GM10266 (cell line): ENCODE results near the gene SLC34A1.

Source experiments
- DNase-seq: peaks from one replicate; pipeline ENCODE4 v3.0.0; 2012; ENCODE audit errors: extremely low spot score
- TF ChIP-seq, protein P1 (sequence below): IDR thresholded peaks from 2 replicates; pipeline ENCODE4 v1.5.1; 2012; ENCODE audit warnings: mild to moderate bottlenecking, low read depth; ENCODE audit not compliant: control insufficient read depth, insufficient read depth; ENCODE audit errors: missing control alignments

SLC34A1 gene

GRCh38 chr5:177428574-177429217 lies 44.5 kb downstream of the SLC34A1 start:
- DNase-seq, result no peak
- TF ChIP-seq, protein P1, sequence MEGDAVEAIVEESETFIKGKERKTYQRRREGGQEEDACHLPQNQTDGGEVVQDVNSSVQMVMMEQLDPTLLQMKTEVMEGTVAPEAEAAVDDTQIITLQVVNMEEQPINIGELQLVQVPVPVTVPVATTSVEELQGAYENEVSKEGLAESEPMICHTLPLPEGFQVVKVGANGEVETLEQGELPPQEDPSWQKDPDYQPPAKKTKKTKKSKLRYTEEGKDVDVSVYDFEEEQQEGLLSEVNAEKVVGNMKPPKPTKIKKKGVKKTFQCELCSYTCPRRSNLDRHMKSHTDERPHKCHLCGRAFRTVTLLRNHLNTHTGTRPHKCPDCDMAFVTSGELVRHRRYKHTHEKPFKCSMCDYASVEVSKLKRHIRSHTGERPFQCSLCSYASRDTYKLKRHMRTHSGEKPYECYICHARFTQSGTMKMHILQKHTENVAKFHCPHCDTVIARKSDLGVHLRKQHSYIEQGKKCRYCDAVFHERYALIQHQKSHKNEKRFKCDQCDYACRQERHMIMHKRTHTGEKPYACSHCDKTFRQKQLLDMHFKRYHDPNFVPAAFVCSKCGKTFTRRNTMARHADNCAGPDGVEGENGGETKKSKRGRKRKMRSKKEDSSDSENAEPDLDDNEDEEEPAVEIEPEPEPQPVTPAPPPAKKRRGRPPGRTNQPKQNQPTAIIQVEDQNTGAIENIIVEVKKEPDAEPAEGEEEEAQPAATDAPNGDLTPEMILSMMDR, result no peak

- TF ChIP-seq, protein P1, result no peak
- peak; percentile 83 for DNase-seq
These were observed 45.2 kb downstream of the SLC34A1 start for GRCh38 chr5:177429248-177430040.

DNA sequence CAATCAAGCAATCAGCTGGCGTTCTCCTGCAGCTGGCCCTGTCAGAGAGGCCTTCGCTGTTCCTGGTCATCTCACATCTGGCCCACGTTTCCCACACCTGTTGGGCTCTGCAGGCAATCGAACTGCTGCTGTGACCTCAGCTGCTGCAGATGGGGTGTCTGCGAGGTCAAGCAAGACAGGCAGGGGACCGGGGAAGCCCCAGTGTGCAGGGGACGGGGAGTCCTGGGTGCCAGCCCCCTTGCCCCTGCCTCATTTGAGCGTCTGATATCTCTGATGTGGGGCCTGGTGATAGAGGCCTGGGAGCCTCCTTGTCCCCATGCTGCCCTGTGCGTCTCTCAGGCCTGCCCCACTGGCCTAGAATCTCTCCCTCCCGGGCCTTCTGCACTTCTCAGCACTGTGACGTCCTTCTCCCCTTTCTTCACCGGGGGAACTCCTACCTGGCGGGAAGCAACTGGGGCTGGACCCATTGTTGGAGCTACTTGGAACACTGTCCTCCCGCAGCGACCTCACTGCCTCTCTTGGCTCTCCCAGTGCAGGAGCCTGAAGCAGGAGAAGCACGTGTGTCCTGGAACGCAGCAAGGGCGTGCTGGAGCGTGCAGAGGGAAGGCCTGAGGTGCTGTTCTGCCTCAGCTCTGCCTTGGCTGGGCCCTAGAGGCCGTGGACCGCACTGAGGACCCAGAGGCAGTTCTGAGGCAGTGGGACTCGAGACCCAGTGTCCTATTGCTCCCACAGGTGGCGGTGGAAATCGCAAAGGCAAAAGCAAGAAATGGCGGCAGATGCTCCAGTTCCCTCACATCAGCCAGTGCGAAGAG lies 46.1 kb downstream of the SLC34A1 start:
- TF ChIP-seq, protein P1, result no peak
- DNase-seq, result no peak

DNA sequence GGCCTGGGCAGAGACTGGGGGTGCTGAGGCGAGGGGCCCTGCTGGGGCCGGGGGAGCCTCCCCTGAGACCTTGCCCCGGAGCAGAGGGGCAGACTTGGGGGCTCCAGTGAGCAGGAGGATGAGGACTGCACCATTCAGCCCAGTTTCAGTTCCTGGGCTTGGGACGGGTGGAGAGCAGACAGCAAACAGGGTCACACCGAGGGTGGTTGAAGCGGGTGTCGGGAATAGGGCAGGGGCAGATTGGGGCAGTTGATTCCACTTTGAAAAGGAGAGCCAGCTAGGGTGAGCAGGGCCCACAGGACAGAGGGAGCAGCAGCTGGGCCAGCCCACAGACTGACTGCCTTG lies 46.7 kb downstream of the SLC34A1 start:
- DNase-seq, result no peak
- TF ChIP-seq, protein P1, result no peak

GRCh38 chr5:177431317-177432142 lies 47.3 kb downstream of the SLC34A1 start:
- peak; percentile 64 for DNase-seq
- TF ChIP-seq, protein P1, result no peak

- TF ChIP-seq, protein P1, result no peak
- no peak for DNase-seq
These were observed 48.1 kb downstream of the SLC34A1 start for GRCh38 chr5:177432143-177432838.
